Effector memory CD4-positive, alpha-beta T cell (primary cell): ENCODE data around the gene WNT10A.

Experiments used
- DNase-seq, 3 donors: peaks; one replicate each; pipeline ENCODE4 v3.0.0-alpha.2; 2020
- H3K27ac ChIP-seq: 2 replicates; pipeline ENCODE4 v1.7.0; 2013; ENCODE audit warnings: mild to moderate bottlenecking, low read length, moderate library complexity; ENCODE audit not compliant: insufficient read depth, poor library complexity, severe bottlenecking
- H3K27me3 ChIP-seq: replicated peaks from 2 replicates; pipeline ENCODE4 v1.7.0; 2013; ENCODE audit warnings: mild to moderate bottlenecking, low read length; ENCODE audit not compliant: insufficient read depth, control insufficient read depth, poor library complexity, severe bottlenecking
- H3K36me3 ChIP-seq: 2 replicates; pipeline ENCODE4 v1.7.0; 2013; ENCODE audit warnings: mild to moderate bottlenecking, low read length, moderate library complexity; ENCODE audit not compliant: control insufficient read depth, insufficient read depth
- H3K4me1 ChIP-seq: 2 replicates; pipeline ENCODE4 v1.7.0; 2013; ENCODE audit warnings: low read length, mild to moderate bottlenecking; ENCODE audit not compliant: control insufficient read depth, insufficient read depth, poor library complexity, severe bottlenecking
- H3K4me3 ChIP-seq: 2 replicates; pipeline ENCODE4 v1.7.0; 2013; ENCODE audit warnings: low read length, low read depth, mild to moderate bottlenecking; ENCODE audit not compliant: insufficient read depth, poor library complexity, severe bottlenecking
- H3K9me3 ChIP-seq: 2 replicates; pipeline ENCODE4 v1.7.0; 2013; ENCODE audit warnings: mild to moderate bottlenecking, low read length, moderate library complexity; ENCODE audit not compliant: control insufficient read depth

The WNT10A gene

DNA sequence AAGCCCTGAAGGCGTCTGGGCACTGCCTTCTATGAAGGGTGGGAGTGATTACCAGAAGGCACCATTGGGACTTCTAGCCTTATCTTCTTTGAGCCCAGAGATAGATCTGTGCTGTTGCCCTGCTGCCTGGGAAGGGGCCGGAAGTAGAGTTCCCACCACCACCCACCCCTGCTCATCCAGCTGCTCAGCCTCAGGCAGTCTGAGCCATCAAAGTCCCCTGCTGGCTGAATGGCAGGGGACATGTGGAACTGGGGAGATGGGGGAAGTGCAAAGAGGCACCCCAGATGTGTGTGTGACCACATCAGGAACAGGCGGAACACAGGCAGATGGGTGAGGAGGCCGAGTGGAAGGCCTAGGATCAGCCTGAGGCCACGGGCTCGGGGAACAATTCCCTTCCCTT lies 3.3 kb upstream of the WNT10A start:
- Histone ChIP-seq H3K27me3 (peaks cover 20% of the 10 kb centered on the region), H3K9me3 (no peaks in the 10 kb centered on the region)

GRCh38 chr2:218877891-218878290 lies 2.8 kb upstream of the WNT10A start:
- H3K9me3 ChIP-seq: no peaks in the 10 kb centered on the region
- no peak for DNase-seq
- no peak overlapping the region for H3K4me3 ChIP-seq
- peak overlapping the region; percentile 16 for H3K27ac ChIP-seq
- H3K36me3 ChIP-seq: no peaks in the 10 kb centered on the region
- peaks cover 52% of the 10 kb centered on the region for H3K4me1 ChIP-seq
- peaks cover 15% of the 10 kb centered on the region for H3K27me3 ChIP-seq

More for the DNA sequence above, 3.3 kb upstream of the WNT10A start:
- Histone ChIP-seq H3K36me3 (no peaks in the 10 kb centered on the region), H3K4me1 (peaks cover 46% of the 10 kb centered on the region), H3K27ac (no peak overlapping the region), H3K4me3 (no peak overlapping the region)
- no peak for DNase-seq

DNA sequence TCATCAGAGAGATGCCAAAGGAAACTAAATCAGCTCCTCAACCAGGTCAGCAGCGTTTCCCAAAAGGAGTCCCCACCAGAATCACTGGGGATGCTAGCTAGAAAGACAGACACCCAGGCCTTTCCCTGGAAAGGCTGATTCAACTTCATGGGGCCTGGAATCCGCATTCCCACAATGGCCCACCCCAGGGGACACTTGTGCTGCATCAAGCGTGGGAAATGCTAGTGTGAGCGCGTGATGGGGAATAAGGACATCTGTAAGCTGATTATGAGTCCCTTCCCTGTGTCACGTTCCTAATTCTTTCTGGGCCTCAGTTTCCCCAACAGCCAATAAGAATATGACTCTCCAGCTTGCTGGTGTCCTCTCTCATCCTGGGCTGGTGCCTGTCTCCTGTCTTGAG lies 2.2 kb upstream of the WNT10A start:
- Histone ChIP-seq H3K27ac (no peak overlapping the region), H3K27me3 (peaks cover 9% of the 10 kb centered on the region), H3K4me1 (peaks cover 50% of the 10 kb centered on the region), H3K9me3 (no peaks in the 10 kb centered on the region), H3K4me3 (no peak overlapping the region), H3K36me3 (no peaks in the 10 kb centered on the region)
- no peak for DNase-seq

- Histone ChIP-seq H3K36me3 (no peaks in the 10 kb centered on the region), H3K4me3 (peak overlapping the region; percentile 58), H3K9me3 (no peaks in the 10 kb centered on the region), H3K27ac (peak overlapping the region; percentile 84), H3K27me3 (peaks cover 3% of the 10 kb centered on the region), H3K4me1 (peaks cover 50% of the 10 kb centered on the region)
- DNase-seq: no peak
Observed at GRCh38 chr2:218878926-218879761, 1.5 kb upstream of the WNT10A start.

DNA sequence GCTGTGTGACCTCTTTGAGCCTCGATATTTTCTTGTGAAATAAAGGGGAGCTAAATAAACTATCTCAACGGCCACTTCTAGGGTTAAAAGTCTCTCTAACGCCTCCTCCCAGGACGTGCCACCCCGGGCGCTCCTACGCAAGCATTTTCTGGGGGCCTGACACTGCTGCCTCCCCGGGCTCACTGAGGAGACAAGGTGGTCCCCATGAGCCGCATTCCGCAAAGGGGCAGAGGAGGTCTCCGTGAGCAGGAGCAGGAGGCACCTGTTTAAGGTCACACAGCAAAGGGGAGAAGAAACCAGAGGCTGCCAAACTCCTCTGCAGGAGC lies 913 bp upstream of the WNT10A start:
- Histone ChIP-seq H3K9me3 (no peaks in the 10 kb centered on the region), H3K27ac (peak overlapping the region; percentile 84), H3K4me3 (peak overlapping the region; percentile 58)

GRCh38 chr2:218880859-218881594 lies 375 bp downstream of the WNT10A start:
- H3K27ac ChIP-seq: peak overlapping the region; percentile 84
- H3K27me3 ChIP-seq: no peaks in the 10 kb centered on the region
- H3K4me3 ChIP-seq: peak overlapping the region; percentile 58
- H3K4me1 ChIP-seq: peaks cover 54% of the 10 kb centered on the region
- no peaks in the 10 kb centered on the region for H3K36me3 ChIP-seq
- DNase-seq: no peak
- H3K9me3 ChIP-seq: no peaks in the 10 kb centered on the region

More for the DNA sequence above, 913 bp upstream of the WNT10A start:
- peaks cover 54% of the 10 kb centered on the region for H3K4me1 ChIP-seq
- no peaks in the 10 kb centered on the region for H3K27me3 ChIP-seq
- no peak for DNase-seq
- no peaks in the 10 kb centered on the region for H3K36me3 ChIP-seq

DNA sequence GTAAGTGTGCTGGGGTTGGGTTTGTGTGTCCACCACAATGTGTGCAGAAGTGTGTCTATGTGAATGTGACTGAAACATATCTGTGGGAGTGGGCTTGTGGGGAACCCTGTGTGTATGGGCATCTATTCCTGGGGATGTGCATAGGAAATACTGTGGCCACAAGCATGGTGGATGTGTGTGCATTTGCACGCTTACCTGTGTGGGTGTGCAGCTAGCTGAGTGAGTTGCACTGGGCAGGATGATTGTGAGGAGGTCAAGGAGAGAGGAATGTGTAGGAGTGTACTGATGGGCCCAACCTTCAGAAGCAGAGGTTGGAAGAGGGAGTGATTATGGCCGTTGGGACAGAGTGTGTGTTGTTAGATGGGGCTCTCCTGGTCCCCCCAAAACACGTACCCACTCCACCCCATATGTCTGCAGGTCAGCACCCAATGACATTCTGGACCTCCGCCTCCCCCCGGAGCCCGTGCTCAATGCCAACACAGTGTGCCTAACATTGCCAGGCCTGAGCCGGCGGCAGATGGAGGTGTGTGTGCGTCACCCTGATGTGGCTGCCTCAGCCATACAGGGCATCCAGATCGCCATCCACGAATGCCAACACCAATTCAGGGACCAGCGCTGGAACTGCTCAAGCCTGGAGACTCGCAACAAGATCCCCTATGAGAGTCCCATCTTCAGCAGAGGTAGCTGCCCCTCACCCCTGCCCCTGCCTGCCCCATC lies 1.2 kb downstream of the WNT10A start:
- H3K4me3 ChIP-seq: no peak overlapping the region
- H3K27me3 ChIP-seq: no peaks in the 10 kb centered on the region
- H3K4me1 ChIP-seq: peaks cover 51% of the 10 kb centered on the region
- peak overlapping the region; percentile 58 for H3K27ac ChIP-seq
- H3K9me3 ChIP-seq: no peaks in the 10 kb centered on the region
- DNase-seq: no peak
- H3K36me3 ChIP-seq: no peaks in the 10 kb centered on the region

- DNase-seq: no peak
- Histone ChIP-seq H3K4me1 (peaks cover 46% of the 10 kb centered on the region), H3K9me3 (no peaks in the 10 kb centered on the region), H3K27me3 (no peaks in the 10 kb centered on the region), H3K27ac (peak overlapping the region; percentile 58), H3K36me3 (no peaks in the 10 kb centered on the region), H3K4me3 (peak overlapping the region; percentile 15)
Observed at GRCh38 chr2:218882461-218882816, 1.8 kb downstream of the WNT10A start.

- Histone ChIP-seq H3K27me3 (no peaks in the 10 kb centered on the region), H3K9me3 (no peaks in the 10 kb centered on the region), H3K4me3 (peak overlapping the region; percentile 15), H3K27ac (peak overlapping the region; percentile 58), H3K4me1 (peaks cover 44% of the 10 kb centered on the region), H3K36me3 (no peaks in the 10 kb centered on the region)
- DNase-seq: no peak
Observed at GRCh38 chr2:218882866-218883366, 2.3 kb downstream of the WNT10A start.
